ENCODE measurements around the gene FXYD4.

GRCh38 chr10:43392748-43393147 lies 21.3 kb downstream of the FXYD4 start:
- TF ChIP-seq CTCF (optimal IDR thresholded peaks at IDR 0.05 in 1 of 3, IDR thresholded peaks at IDR 0.05 in 1 of 3, conservative IDR thresholded peaks at IDR 0.05 in 1 of 3; ENCODE audit: extremely low read depth in 1 of 3, insufficient read depth in 2 of 3, low read length in 3 of 3) = no peak
- TF ChIP-seq EZH2 (IDR thresholded peaks at IDR 0.05; ENCODE audit: low read length) = no peak
